GM18858 (cell line): Measurements from ENCODE around the gene PMPCA.
A peak's percentile ranks its signal among the peaks of the same experiment; 100 is the strongest.
"Not testable (repeated sequence)": the region's sequence is repeated elsewhere in the genome, so short reads cannot be mapped to it uniquely, and the experiment has no call there.

Experiments
- ATAC-seq: cut with Tn5 transposase; IDR thresholded peaks from one replicate; pipeline ENCODE4 v1.9.1; 2021; ENCODE audit not compliant: unreplicated experiment

The PMPCA gene

GRCh38 chr9:136393531-136393930 is 16.9 kb upstream of the PMPCA start:
- no peak for ATAC-seq

- no peak for ATAC-seq
Measured at GRCh38 chr9:136394312-136395019, 16.0 kb upstream of the PMPCA start.

GRCh38 chr9:136395020-136395340 is 15.5 kb upstream of the PMPCA start:
- ATAC-seq = no peak

GRCh38 chr9:136395345-136396218 is 14.9 kb upstream of the PMPCA start:
- ATAC-seq = no peak

- no peak for ATAC-seq
Measured at GRCh38 chr9:136396219-136396515, 14.3 kb upstream of the PMPCA start.

- ATAC-seq = no peak
Measured at GRCh38 chr9:136397643-136398042, 12.8 kb upstream of the PMPCA start.

- ATAC-seq = no peak
Measured at GRCh38 chr9:136398286-136398685, 12.2 kb upstream of the PMPCA start.

GRCh38 chr9:136399176-136400037 is 11.1 kb upstream of the PMPCA start:
- peak; percentile 5 for ATAC-seq

GRCh38 chr9:136400038-136400834 is 10.2 kb upstream of the PMPCA start, which contains the start of gene SNAPC4:
Gene SNAPC4, minus strand, starts transcription at chr9:136400170. Its CDS starts 1,742 bp downstream, at chr9:136398428.
- peak; percentile 54 for ATAC-seq

GRCh38 chr9:136401173-136401922 is 9.1 kb upstream of the PMPCA start:
- no peak for ATAC-seq

GRCh38 chr9:136402067-136402466 is 8.4 kb upstream of the PMPCA start:
- ATAC-seq = no peak

- ATAC-seq = no peak
Measured at GRCh38 chr9:136403538-136403914, 6.9 kb upstream of the PMPCA start.

GRCh38 chr9:136403915-136404800 is 6.3 kb upstream of the PMPCA start:
- ATAC-seq = no peak

- ATAC-seq = no peak
Measured at GRCh38 chr9:136404801-136405136, 5.7 kb upstream of the PMPCA start.

GRCh38 chr9:136405481-136405880 is 5.0 kb upstream of the PMPCA start:
- ATAC-seq = no peak

- not testable (repeated sequence) for ATAC-seq
Measured at GRCh38 chr9:136405904-136406303, 4.6 kb upstream of the PMPCA start.

GRCh38 chr9:136407061-136407460 is 3.4 kb upstream of the PMPCA start:
- ATAC-seq = not testable (repeated sequence)

GRCh38 chr9:136407911-136408310 is 2.5 kb upstream of the PMPCA start:
- ATAC-seq = no peak
